Measurements from ENCODE around the gene DDC. TPM values are rescaled to one million over a fixed set of nuclear protein-coding genes. Genes with fewer than 3 reads are reported as not detected.

The DDC gene
- total RNA-seq, 1 experiment from 2014 or later: not detected

DNA sequence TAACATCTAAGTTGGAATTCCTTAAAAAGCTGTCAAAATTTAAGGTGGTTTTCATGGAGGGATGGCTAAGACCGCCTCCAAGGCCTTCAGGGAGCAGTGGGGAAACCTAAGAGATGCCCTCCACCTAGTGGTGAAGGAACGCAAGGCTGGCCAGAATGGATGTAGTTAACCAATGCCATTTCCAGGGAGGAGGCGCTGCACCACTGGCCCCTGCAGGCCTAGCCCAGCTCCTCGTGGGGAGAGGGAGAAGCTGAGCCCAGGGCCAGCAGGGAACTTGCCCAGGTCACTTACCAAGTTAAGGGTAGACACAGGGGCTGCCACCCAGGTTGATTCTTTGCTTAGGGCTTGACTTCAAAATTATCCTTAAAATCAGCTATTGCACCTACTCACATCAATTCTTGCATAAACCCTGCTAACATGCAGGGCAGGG lies 147.1 kb downstream of the DDC start:
- peak; percentile 88 for DNase-seq (ENCODE audit: low spot score)

DNA sequence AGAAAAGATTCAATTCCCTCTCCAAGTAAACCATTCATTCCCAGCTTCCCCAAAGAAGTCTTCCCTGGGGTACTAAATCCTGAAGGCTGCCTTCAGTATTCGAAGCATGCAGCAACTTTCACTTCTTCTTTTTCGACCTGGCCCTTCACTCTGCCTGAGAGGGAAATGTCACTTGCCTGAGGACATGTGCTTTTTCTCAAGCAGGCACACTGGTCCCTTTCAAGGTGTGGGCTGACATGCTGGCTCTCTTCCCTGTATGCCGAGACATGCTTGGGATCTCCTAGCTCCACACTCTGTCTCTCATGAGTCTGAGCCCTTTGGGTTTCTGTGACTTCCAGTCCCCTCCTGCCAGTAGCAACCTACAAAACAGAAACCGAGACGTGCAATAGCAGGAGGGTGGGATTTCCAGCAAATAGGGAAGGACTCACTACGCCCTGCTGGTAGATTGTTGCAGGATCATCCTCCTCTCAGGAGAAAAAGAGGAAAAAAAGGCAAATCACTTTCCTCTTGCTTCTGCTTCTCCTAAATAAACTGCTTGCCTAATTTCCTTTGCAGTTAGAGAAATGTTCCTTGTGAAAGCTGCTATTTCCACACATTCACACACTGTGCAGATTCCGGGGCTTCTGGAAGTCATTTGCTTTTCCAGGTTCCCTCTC lies 148.6 kb downstream of the DDC start:
- no peak for DNase-seq (ENCODE audit: low spot score)

DNA sequence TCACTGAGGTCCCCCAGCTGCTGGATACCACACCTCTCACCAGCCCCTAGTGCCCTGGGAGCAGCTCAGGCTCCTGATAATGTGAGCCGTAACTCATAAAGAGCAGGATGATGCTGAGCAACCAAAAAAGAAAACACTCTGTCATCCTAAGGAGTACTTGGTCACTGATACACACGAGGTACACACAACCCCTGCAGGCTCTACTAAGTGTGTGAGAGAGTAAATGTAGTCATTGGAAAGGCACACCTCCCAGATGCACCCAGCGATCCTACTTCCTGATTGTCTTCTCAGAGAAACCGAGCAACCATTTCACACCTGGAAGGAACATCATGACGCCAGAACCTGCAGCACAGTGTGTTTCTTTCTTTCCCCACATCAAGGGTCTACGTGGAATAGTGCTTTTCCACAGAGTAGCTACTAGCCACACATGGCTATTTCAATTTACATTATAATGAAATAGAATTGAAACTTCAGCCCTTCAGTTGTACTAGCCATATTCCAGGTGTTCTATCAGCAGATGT lies 149.3 kb downstream of the DDC start:
- no peak for DNase-seq (ENCODE audit: low spot score)

DNA sequence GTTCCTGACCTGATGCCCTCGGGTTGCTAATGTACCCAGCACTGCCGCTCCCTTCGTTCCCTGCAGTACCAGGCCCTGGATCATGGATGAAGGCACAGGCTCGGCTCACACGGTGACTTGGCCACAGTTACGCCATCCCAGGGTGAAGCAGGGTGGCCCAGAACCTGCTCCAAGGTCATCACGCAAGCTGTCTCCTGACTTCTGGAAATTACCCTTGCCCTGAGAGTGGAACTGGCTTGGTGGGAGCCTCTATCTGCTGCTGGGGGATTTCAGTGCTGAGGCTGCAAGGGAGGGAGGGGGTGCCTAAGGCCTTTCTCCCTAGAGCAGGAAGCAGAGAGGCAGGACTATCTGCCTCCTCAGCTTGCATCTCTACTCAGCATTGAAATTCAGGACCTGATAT lies 151.6 kb downstream of the DDC start:
- DNase-seq (ENCODE audit: low spot score): no peak

DNA sequence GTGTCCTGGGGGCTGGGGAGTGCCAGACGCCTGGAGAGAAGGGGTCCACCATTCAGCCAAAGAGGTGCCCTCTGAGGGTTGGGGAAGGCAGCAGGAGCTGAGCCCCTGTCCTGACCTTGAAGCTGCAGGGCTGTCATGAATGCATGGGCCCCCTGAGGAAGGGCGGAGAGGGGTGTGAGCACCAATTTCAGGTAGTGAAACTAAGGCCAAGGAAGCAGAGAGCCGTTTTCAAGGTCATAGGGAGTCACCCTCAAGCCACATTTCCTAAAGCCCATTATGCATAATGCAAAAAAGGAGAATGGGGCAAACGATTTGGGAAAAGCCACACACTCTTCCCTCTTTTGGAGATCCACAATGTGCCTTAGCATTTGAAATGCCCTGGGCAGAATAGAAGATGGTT lies 152.2 kb downstream of the DDC start:
- no peak for DNase-seq (ENCODE audit: low spot score)

DNA sequence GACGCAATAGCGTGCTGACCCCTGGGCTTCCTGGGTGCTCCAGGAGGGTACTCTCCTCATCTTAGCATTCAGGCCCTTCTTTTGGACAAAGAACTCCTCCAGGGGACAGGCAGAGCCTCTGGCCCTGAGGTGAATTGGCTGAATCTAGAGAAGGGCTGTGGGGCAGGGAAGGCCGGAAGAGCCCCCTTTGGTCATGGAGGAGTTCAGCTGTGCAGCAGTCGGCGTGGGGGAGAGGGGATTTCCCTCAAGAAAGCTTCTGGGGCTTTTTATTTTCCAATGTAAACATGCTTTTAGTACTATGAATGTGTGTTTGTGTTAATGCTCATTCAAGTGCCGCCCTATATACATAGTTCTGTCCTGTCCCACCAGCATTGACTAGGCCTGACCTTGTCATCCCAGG lies 153.9 kb downstream of the DDC start:
- DNase-seq (ENCODE audit: low spot score): no peak

DNA sequence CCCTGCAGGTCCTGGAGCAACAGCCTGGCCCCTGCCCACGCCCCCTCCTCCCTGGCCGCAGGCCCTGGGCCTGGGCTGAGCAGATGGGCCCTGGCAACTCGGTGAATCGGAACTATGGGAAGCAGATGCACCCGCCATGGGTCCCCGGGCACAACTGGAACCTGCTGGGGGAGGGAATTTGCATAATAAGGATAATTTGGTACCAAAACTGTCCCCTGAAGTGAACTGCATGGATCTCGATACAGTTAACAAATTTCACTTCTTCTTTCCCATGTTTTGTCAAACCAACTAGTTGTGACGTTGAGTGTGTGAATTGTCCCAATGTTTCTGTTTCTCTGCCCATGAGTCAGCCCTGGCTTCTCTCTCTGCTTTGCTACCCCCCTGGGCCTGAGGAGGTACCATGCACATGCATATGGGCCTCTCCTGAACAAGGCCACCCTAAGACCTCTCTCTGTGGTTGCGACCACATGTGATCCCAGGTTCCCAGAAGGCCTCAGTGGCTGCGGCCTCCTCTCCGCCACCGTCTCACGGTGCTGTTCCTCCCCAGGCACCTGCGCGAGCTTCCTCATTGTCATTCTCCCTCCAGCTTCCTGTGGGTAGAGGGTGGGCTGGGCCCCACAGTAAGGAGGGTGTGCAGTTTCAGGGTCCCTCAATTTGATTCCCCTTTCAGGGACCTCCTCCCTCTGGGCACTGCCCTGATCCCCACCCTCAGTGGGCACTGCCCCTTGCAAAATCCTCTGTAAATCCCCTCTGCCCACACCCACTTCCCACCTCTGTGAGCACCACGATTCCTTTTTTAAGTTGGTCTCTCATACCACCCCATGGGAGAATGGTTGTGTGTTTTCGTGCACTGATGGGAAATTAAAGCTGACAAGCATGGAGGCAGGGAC lies 155.1 kb downstream of the DDC start:
- no peak for DNase-seq (ENCODE audit: low spot score)

Other genes with a start within 250 kb of the DDC start
- 2.6 and 3.6 TPM in 2 replicates for gene FIGNL1, start 115.1 kb downstream of the DDC start, total RNA-seq (2014; rRNA removed; shearing (Covaris generic))
- gene GRB10, start 217.5 kb upstream of the DDC start, total RNA-seq (2014; rRNA removed; shearing (Covaris generic)): 21.4 and 23.1 TPM in 2 replicates